ENCODE data around the gene GSTK1. TPM values are rescaled to one million over a fixed set of nuclear protein-coding genes. Genes with fewer than 3 reads are reported as not detected.

The GSTK1 gene
- polyA plus RNA-seq, 1 donor from 2014 or later = 12.8 TPM

GRCh38 chr7:143318661-143319060 is 55.4 kb downstream of the GSTK1 start:
- no peaks in the 10 kb centered on the region for H3K79me2 ChIP-seq (replicated peaks; ENCODE audit: insufficient read depth, low read length)
- no peak overlapping the region for H3K9ac ChIP-seq (ENCODE audit: low read length)
- H3F3A ChIP-seq (ENCODE audit: insufficient read depth, low read length, poor library complexity, severe bottlenecking) = no peaks in the 10 kb centered on the region
- H3K9me3 ChIP-seq (ENCODE audit: low read length) = no peaks in the 10 kb centered on the region
- no peak for TF ChIP-seq EP300 (conservative IDR thresholded peaks at IDR 0.05; ENCODE audit: poor library complexity, severe bottlenecking)
- H3K4me2 ChIP-seq (ENCODE audit: low read length) = no peak overlapping the region
- no peak overlapping the region for H3K4me3 ChIP-seq (ENCODE audit: low read length)
- no peaks in the 10 kb centered on the region for H3K36me3 ChIP-seq (ENCODE audit: insufficient read depth, low read length)
- H4K20me1 ChIP-seq (ENCODE audit: insufficient read depth) = no peaks in the 10 kb centered on the region
- no peaks in the 10 kb centered on the region for H3K27me3 ChIP-seq (ENCODE audit: insufficient read depth, low read depth, low read length)
- H3K27ac ChIP-seq (ENCODE audit: low read length) = no peak overlapping the region
- no peak overlapping the region for H2AFZ ChIP-seq (ENCODE audit: low read depth, low read length)
- no peaks in the 10 kb centered on the region for H3K9me2 ChIP-seq (ENCODE audit: insufficient read depth, low read length)

Small RNA genes within 50 kb of the gene (small RNA-seq; reads per million reads assigned to genes)
- gene AC073342.3 (0 reads per million in 3 experiments), gene RN7SL481P (0 reads per million in 3 experiments), gene RN7SL535P (0 reads per million in 3 experiments)

Other genes starting within 250 kb of the GSTK1 start
- gene OR9A2, start 236.3 kb upstream of the GSTK1 start, polyA plus RNA-seq = not detected in 2 replicates
- not detected in 2 replicates for gene OR6V1, start 211.1 kb upstream of the GSTK1 start, polyA plus RNA-seq
- gene PIP, start 131.4 kb upstream of the GSTK1 start, polyA plus RNA-seq = not detected in 2 replicates
- not detected in 2 replicates for gene TAS2R39, start 80.0 kb upstream of the GSTK1 start, polyA plus RNA-seq
- not detected in 2 replicates for gene TAS2R40, start 41.4 kb upstream of the GSTK1 start, polyA plus RNA-seq
- gene TMEM139, start 21.5 kb downstream of the GSTK1 start, polyA plus RNA-seq = not detected in 2 replicates
- gene CASP2, start 24.9 kb downstream of the GSTK1 start, polyA plus RNA-seq = 9.0 and 15.8 TPM in 2 replicates
- 0.20 TPM in 1 of 2 replicates, not detected in the other for gene CLCN1, start 52.7 kb downstream of the GSTK1 start, polyA plus RNA-seq
- gene FAM131B, start 99.3 kb downstream of the GSTK1 start, polyA plus RNA-seq = 45.9 and 58.5 TPM in 2 replicates
- 10.0 and 15.8 TPM in 2 replicates for gene ZYX, start 117.9 kb downstream of the GSTK1 start, polyA plus RNA-seq
- gene EPHA1, start 145.4 kb downstream of the GSTK1 start, polyA plus RNA-seq = not detected in 2 replicates
- gene TAS2R60, start 180.0 kb downstream of the GSTK1 start, polyA plus RNA-seq = not detected in 2 replicates
- gene TAS2R41, start 214.4 kb downstream of the GSTK1 start, polyA plus RNA-seq = not detected in 2 replicates

Data from neural cell (in vitro differentiated cells).